ENCODE results near the gene GATAD2B. TPM values are rescaled to one million over a fixed set of nuclear protein-coding genes. Genes with fewer than 3 reads are reported as not detected.

Gene GATAD2B
- total RNA-seq, 4 donors from 2014 or later, result 9.7 to 16.6 (median 12.0) TPM

DNA sequence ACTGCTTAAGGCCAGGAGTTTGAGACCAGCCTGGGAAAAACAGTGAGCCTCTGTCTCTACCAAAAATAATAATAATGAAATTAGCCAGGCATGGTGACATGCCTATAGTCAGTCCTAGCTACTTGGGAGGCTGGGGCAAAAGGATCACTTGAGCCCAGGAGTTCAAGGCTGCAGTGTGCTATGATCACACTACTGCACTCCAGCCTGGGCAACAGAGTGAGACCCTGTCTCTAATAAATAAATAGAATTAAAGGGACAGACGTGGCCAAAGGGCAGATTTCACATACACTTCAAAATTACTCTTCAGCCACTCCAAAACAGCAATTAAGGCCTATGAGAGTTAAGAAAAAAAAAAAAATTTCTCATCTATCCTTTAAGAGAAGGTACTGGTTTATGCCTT, 45.7 kb downstream of the GATAD2B start:
- no peak for TF ChIP-seq POLR2A (IDR thresholded peaks at IDR 0.05)
- TF ChIP-seq, protein P1, sequence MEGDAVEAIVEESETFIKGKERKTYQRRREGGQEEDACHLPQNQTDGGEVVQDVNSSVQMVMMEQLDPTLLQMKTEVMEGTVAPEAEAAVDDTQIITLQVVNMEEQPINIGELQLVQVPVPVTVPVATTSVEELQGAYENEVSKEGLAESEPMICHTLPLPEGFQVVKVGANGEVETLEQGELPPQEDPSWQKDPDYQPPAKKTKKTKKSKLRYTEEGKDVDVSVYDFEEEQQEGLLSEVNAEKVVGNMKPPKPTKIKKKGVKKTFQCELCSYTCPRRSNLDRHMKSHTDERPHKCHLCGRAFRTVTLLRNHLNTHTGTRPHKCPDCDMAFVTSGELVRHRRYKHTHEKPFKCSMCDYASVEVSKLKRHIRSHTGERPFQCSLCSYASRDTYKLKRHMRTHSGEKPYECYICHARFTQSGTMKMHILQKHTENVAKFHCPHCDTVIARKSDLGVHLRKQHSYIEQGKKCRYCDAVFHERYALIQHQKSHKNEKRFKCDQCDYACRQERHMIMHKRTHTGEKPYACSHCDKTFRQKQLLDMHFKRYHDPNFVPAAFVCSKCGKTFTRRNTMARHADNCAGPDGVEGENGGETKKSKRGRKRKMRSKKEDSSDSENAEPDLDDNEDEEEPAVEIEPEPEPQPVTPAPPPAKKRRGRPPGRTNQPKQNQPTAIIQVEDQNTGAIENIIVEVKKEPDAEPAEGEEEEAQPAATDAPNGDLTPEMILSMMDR (IDR thresholded peaks at IDR 0.05), result no peak
- Histone ChIP-seq H3K9me3 (no peaks in the 10 kb centered on the region), H3K4me1 (peaks cover 3 to 24% (median 18%) of the 10 kb centered on the region in 3 donors), H3K27ac (no peak overlapping the region), H3K27me3 (no peaks in the 10 kb centered on the region), H3K4me3 (no peak overlapping the region), H3K36me3 (peaks cover 0 to 12% (median 0%) of the 10 kb centered on the region in 3 donors)
- intact Hi-C loops (cut with DNase I), result no loop called here
- 75 to 80% methylated on average over 1 of the region's 1 CpG for WGBS, 2 donors
- DNase-seq, result no peak

DNA sequence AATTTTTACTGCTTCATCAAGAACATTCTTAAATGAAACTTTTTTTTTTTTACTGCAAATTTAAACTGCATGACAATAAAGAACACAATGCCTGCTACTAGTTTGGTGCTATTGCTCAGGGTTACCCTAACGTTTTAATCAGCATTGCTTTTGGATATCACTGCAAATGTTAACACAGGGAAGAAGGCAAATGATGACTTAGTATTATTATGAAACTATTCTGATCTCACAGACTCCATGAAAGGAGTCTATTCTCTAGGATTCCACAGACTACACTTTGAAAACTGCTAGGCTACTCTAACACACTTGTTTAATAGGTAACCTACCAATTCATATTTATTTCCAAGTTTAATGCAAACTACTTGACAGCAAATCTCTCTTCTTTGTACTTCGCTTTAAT, 49.8 kb downstream of the GATAD2B start:
- peaks cover 0 to 12% (median 0%) of the 10 kb centered on the region in 3 donors for H3K36me3 ChIP-seq
- no peak for TF ChIP-seq POLR2A (IDR thresholded peaks at IDR 0.05)
- TF ChIP-seq, protein P1 (IDR thresholded peaks at IDR 0.05), result no peak
- no peak overlapping the region for H3K27ac ChIP-seq
- no peak for DNase-seq
- no peaks in the 10 kb centered on the region for H3K27me3 ChIP-seq
- 64 to 66% methylated on average over 2 of the region's 2 CpGs for WGBS, 2 donors
- H3K4me1 ChIP-seq, result no peaks in the 10 kb centered on the region
- no peaks in the 10 kb centered on the region for H3K9me3 ChIP-seq
- no peak overlapping the region for H3K4me3 ChIP-seq
- intact Hi-C loops (cut with DNase I), result no loop called here

DNA sequence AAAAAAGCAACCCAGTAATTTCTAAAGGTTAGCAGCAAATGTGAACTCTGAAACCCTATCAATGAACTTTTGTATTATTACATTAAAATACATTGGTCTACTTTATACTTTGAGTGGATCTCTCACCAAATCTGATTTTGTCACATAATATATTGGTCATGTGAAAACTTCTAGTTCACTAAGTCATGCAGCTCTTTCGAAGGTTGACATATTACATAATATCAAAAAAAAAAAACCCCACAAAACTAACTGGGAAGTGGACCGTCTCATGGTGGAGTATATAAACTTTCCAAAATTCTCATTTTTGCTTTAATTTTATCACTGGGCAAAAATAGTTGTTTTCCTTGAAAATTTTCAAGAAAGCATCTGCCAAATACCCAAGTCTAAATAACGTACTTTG, 50.4 kb downstream of the GATAD2B start:
- no peak for DNase-seq
- H3K27me3 ChIP-seq, result no peaks in the 10 kb centered on the region
- TF ChIP-seq, protein P1 (IDR thresholded peaks at IDR 0.05), result no peak
- no peak for TF ChIP-seq POLR2A (IDR thresholded peaks at IDR 0.05)
- no peak overlapping the region for H3K4me3 ChIP-seq
- intact Hi-C loops (cut with DNase I), result no loop called here
- H3K9me3 ChIP-seq, result no peaks in the 10 kb centered on the region
- H3K4me1 ChIP-seq, result peaks cover 0 to 3% (median 0%) of the 10 kb centered on the region in 3 donors
- H3K36me3 ChIP-seq, result peaks cover 0 to 12% (median 0%) of the 10 kb centered on the region in 3 donors
- H3K27ac ChIP-seq, result no peak overlapping the region
- 58 to 65% methylated on average over 3 of the region's 3 CpGs for WGBS, 2 donors

DNA sequence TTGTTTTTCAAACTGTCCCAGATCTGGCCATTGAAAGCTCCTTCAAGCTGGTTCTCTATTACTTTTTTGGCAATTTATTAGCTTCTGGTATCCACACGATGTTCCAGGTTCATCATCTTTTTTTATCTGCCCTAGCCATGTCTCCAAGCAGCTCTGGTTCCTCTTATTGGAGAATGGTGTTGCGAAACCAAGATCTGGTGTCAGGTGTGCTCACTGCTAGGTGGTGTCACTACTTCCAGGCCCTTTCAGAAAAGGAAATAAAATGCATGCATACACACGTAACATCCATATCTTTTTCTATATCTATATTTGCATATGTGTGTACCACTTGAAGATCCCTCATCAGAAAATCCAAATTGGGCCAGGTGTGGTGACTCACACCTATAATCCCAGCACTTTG, 53.3 kb downstream of the GATAD2B start:
- H3K36me3 ChIP-seq, result no peaks in the 10 kb centered on the region
- TF ChIP-seq, protein P1 (IDR thresholded peaks at IDR 0.05), result no peak
- TF ChIP-seq POLR2A (IDR thresholded peaks at IDR 0.05), result no peak
- intact Hi-C loops (cut with DNase I), result no loop called here
- WGBS, 2 donors, result 71 to 74% methylated on average over 3 of the region's 3 CpGs
- H3K27ac ChIP-seq, result no peak overlapping the region
- H3K4me1 ChIP-seq, result peaks cover 0 to 21% (median 9%) of the 10 kb centered on the region in 3 donors
- DNase-seq, result no peak
- H3K4me3 ChIP-seq, result no peak overlapping the region
- no peaks in the 10 kb centered on the region for H3K9me3 ChIP-seq
- H3K27me3 ChIP-seq, result no peaks in the 10 kb centered on the region

DNA sequence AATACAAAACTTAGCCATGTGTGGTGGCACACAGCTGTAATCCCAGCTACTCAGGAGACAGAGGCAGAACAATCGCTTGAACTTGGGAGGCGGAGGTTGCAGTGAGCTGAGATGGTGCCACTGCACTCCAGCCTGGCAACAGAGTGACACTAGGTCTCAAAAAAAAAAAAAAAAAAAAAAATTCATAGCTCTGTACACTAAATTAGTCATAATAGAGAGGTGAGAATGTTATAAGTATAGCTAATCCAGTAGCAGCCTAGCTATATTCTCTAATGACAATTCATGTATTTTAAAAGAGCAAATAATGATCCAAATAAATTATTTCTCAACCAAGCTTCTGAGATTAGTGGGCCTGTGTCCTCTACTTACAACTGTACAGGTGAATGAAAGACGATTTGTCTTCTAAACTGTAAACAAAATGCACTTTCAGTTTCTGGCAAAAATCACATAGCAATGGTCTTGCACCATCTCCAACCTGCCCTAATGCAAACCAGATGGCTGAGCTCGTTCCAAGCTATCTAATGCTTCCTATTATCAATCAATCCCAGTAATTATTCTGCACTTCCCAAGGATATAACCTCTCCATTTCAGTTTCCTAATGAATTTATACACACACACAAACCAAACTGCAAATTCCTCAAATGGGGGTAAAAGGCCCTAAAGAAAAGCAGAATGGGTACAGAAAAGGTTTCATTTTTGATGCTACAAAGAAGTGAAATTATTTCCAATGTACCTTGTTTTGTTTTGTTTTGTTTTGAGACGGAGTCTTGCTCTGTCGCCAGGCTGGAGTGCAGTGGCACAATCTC, 56.5 kb downstream of the GATAD2B start:
- H3K27me3 ChIP-seq, result no peaks in the 10 kb centered on the region
- H3K27ac ChIP-seq, result no peak overlapping the region
- 61 to 63% methylated on average over 6 of the region's 6 CpGs for WGBS, 2 donors
- H3K4me3 ChIP-seq, result no peak overlapping the region
- H3K4me1 ChIP-seq, result peaks cover 0 to 29% (median 11%) of the 10 kb centered on the region in 3 donors
- no peaks in the 10 kb centered on the region for H3K9me3 ChIP-seq
- DNase-seq, result no peak
- no peak for TF ChIP-seq POLR2A (IDR thresholded peaks at IDR 0.05)
- TF ChIP-seq, protein P1 (IDR thresholded peaks at IDR 0.05), result no peak
- intact Hi-C loops (cut with DNase I), result no loop called here
- no peaks in the 10 kb centered on the region for H3K36me3 ChIP-seq

Measured in esophagus squamous epithelium (tissue), 5 donors.